Gastrocnemius medialis (tissue), 4 donors: Measurements from ENCODE around the gene NHLRC2.

Experiments
- CTCF ChIP-seq, 5 experiments: fragments of 450-650 bp in 3 of 5; fragments of 200-600 bp in 2 of 5; sonication (generic) in 2 of 5; IDR thresholded peaks in 4 of 5; conservative IDR thresholded peaks in 1 of 5; 1 replicate in 4 of 5; 2 replicates in 1 of 5; pipeline ENCODE4 v1.5.1; 2016 to 2019; ENCODE audit warnings: antibody characterized with exemption in 5 of 5, mild to moderate bottlenecking in 3 of 5, moderate library complexity in 3 of 5
- POLR2A ChIP-seq, 2 donors: fragments of 450-650 bp; IDR thresholded peaks; one replicate each; pipeline ENCODE4 v1.6.1; 2017; ENCODE audit warnings: antibody characterized with exemption in 2 of 2, mild to moderate bottlenecking in 2 of 2, moderate library complexity in 2 of 2

DNA sequence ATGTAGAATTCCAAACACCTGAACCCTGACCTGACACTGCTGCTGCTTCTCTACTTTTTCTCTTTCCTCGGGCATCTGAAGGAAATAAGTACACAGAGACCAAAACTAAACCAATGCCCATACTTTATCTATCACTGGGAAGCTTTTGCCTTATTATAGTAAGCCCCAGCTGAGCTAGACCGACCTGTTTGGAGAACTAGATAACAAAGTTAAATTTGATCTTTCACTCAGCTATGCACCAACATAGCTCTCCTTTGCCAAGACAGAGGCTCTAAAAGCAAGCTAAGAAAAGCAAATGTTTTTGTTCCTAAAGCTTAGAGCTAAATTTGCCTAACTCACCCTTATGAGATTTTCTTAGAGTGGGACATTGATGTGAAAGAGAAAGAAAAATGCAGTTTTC is 39.1 kb downstream of the NHLRC2 start:
- TF ChIP-seq CTCF (IDR thresholded peaks at IDR 0.05 in 4 of 5, conservative IDR thresholded peaks at IDR 0.05 in 1 of 5) (no peak), POLR2A (IDR thresholded peaks at IDR 0.05) (no peak)
